Measurements from ENCODE around the gene TYW5.

TYW5 gene

DNA sequence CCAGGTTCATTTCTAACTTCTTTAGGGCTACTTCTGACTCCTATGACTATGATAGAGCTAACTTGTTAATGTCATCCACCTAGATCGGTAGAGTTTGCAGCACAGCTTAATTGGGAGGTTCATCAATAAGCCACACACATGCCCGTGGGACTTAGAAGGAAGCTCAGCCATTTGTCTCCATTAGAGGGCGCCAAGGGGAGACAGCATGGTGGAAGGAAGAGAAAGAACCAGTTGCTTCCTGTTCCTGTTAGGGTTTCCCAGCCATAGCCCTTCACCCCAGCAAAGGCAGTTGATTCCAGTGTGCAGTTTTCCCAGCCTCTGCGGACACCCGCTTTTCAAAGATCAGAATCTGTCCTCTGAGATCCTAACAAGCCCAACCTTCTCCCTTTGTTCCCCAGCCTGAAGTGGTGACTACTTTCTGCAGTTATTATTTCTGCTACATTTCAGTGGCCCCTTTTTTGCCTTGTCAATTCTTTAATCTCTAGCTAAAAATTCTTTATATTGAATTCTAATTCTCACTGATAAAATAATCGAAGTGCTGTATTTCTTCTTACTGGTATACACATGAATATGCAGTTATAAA lies 30.4 kb upstream of the TYW5 start:
- Histone ChIP-seq H4K20me1 (ENCODE audit: insufficient read depth, low read length) (no peaks in the 10 kb centered on the region), H3F3A (ENCODE audit: insufficient read depth, low read length) (no peaks in the 10 kb centered on the region), H3K4me2 (ENCODE audit: low read length) (no peak overlapping the region), H3K27ac (ENCODE audit: low read depth, low read length, poor library complexity, severe bottlenecking) (no peak overlapping the region), H2AFZ (ENCODE audit: low read length) (peak overlapping the region; percentile 53), H3K4me1 (ENCODE audit: insufficient read depth, low read length, severe bottlenecking) (peaks cover 8% of the 10 kb centered on the region), H3K79me2 (ENCODE audit: insufficient read depth, low read length) (no peaks in the 10 kb centered on the region), H3K27me3 (ENCODE audit: insufficient read depth, low read length) (no peaks in the 10 kb centered on the region), H3K4me3 (ENCODE audit: low read depth, low read length, poor library complexity, severe bottlenecking) (no peak overlapping the region), H3K9me3 (ENCODE audit: low read length) (no peaks in the 10 kb centered on the region), H3K9ac (ENCODE audit: low read length) (no peak overlapping the region), H3K9me2 (ENCODE audit: low read depth, low read length) (no peaks in the 10 kb centered on the region), H3K36me3 (ENCODE audit: insufficient read depth, low read length) (no peaks in the 10 kb centered on the region)
- TF ChIP-seq EZH2 (IDR thresholded peaks at IDR 0.05; ENCODE audit: borderline replicate concordance, low read length), result no peak
- TF ChIP-seq, protein P1, sequence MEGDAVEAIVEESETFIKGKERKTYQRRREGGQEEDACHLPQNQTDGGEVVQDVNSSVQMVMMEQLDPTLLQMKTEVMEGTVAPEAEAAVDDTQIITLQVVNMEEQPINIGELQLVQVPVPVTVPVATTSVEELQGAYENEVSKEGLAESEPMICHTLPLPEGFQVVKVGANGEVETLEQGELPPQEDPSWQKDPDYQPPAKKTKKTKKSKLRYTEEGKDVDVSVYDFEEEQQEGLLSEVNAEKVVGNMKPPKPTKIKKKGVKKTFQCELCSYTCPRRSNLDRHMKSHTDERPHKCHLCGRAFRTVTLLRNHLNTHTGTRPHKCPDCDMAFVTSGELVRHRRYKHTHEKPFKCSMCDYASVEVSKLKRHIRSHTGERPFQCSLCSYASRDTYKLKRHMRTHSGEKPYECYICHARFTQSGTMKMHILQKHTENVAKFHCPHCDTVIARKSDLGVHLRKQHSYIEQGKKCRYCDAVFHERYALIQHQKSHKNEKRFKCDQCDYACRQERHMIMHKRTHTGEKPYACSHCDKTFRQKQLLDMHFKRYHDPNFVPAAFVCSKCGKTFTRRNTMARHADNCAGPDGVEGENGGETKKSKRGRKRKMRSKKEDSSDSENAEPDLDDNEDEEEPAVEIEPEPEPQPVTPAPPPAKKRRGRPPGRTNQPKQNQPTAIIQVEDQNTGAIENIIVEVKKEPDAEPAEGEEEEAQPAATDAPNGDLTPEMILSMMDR (IDR thresholded peaks at IDR 0.05; ENCODE audit: low read length), result peak; percentile 73

DNA sequence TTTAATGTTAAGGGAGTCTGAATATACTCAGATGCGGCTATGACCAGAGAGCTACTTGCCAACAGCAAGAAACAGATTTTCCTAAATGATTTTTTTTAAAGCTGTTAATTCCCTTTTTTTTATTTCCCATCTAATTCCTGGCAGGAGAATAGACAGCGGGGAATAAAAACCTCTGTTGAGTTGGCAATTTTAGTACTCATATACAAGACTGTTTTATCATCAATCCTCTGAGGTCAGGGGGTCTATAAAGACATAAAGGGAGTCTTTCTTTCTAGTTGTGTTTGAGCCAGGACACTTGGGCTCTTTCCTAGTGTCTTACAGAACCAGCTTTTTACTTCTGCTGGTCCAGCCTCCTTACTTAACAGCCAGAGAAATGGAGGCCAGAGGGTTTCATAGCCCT lies 29.5 kb upstream of the TYW5 start:
- no peak for TF ChIP-seq EZH2 (IDR thresholded peaks at IDR 0.05; ENCODE audit: borderline replicate concordance, low read length)
- TF ChIP-seq, protein P1 (IDR thresholded peaks at IDR 0.05; ENCODE audit: low read length), result no peak
- H3K9me2 ChIP-seq (ENCODE audit: low read depth, low read length), result no peaks in the 10 kb centered on the region
- no peak overlapping the region for H3K9ac ChIP-seq (ENCODE audit: low read length)
- no peaks in the 10 kb centered on the region for H3K36me3 ChIP-seq (ENCODE audit: insufficient read depth, low read length)
- no peak overlapping the region for H3K27ac ChIP-seq (ENCODE audit: low read depth, low read length, poor library complexity, severe bottlenecking)
- no peaks in the 10 kb centered on the region for H4K20me1 ChIP-seq (ENCODE audit: insufficient read depth, low read length)
- no peaks in the 10 kb centered on the region for H3F3A ChIP-seq (ENCODE audit: insufficient read depth, low read length)
- H3K9me3 ChIP-seq (ENCODE audit: low read length), result no peaks in the 10 kb centered on the region
- H3K4me2 ChIP-seq (ENCODE audit: low read length), result no peak overlapping the region
- H3K79me2 ChIP-seq (ENCODE audit: insufficient read depth, low read length), result no peaks in the 10 kb centered on the region
- peaks cover 8% of the 10 kb centered on the region for H3K4me1 ChIP-seq (ENCODE audit: insufficient read depth, low read length, severe bottlenecking)
- H2AFZ ChIP-seq (ENCODE audit: low read length), result no peak overlapping the region
- no peak overlapping the region for H3K4me3 ChIP-seq (ENCODE audit: low read depth, low read length, poor library complexity, severe bottlenecking)
- no peaks in the 10 kb centered on the region for H3K27me3 ChIP-seq (ENCODE audit: insufficient read depth, low read length)

DNA sequence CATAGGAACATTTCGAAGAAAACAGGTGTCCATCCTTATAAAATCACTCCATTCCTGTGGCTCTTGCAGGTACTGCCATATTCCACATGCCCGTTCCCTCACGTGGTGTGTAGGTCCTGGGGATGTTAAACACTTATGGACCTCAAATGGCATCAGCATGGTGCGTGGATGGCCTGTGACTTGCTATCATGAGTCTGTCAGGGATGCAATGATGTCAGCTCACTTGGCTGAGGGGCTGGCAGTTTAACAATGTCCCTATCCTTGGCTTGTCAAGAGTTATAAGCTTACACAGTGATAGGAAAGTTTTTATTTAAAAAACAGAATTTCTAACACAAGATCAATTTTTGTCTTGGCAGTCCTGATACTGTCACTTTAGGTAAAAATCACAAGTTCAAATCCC lies 28.9 kb upstream of the TYW5 start:
- Histone ChIP-seq H4K20me1 (ENCODE audit: insufficient read depth, low read length) (no peaks in the 10 kb centered on the region), H3K4me3 (ENCODE audit: low read depth, low read length, poor library complexity, severe bottlenecking) (no peak overlapping the region), H3K36me3 (ENCODE audit: insufficient read depth, low read length) (no peaks in the 10 kb centered on the region), H3K9me2 (ENCODE audit: low read depth, low read length) (no peaks in the 10 kb centered on the region), H3K4me2 (ENCODE audit: low read length) (no peak overlapping the region), H3K27ac (ENCODE audit: low read depth, low read length, poor library complexity, severe bottlenecking) (no peak overlapping the region), H3F3A (ENCODE audit: insufficient read depth, low read length) (no peaks in the 10 kb centered on the region), H3K27me3 (ENCODE audit: insufficient read depth, low read length) (no peaks in the 10 kb centered on the region), H3K79me2 (ENCODE audit: insufficient read depth, low read length) (no peaks in the 10 kb centered on the region), H2AFZ (ENCODE audit: low read length) (no peak overlapping the region), H3K9me3 (ENCODE audit: low read length) (no peaks in the 10 kb centered on the region), H3K9ac (ENCODE audit: low read length) (no peak overlapping the region), H3K4me1 (ENCODE audit: insufficient read depth, low read length, severe bottlenecking) (peaks cover 8% of the 10 kb centered on the region)
- TF ChIP-seq, protein P1 (IDR thresholded peaks at IDR 0.05; ENCODE audit: low read length), result no peak
- no peak for TF ChIP-seq EZH2 (IDR thresholded peaks at IDR 0.05; ENCODE audit: borderline replicate concordance, low read length)

Data from OCI-LY1 (cell line).